Left lobe of liver (tissue), 2 donors: ENCODE measurements around the gene TOM1L2. TPM values are rescaled to one million over a fixed set of nuclear protein-coding genes. Genes with fewer than 3 reads are reported as not detected.
A peak's percentile ranks its signal among the peaks of the same experiment; 100 is the strongest.
"Not testable (repeated sequence)": the region's sequence is repeated elsewhere in the genome, so short reads cannot be mapped to it uniquely, and the experiment has no call there.

Experiments
- ATAC-seq: fragments of 200-7000 bp; cut with Tn5 transposase; one replicate; pipeline ENCODE4 v1.9.1; 2020; ENCODE audit warnings: mild to moderate bottlenecking, moderate library complexity
- DNase-seq: peaks from one replicate; pipeline ENCODE4 v3.0.0-alpha.2; 2020; ENCODE audit warnings: low spot score
- total RNA-seq: library from RNA; stranded (reverse); gene quantifications from one replicate; pipeline ENCODE4 v1.2.1, GENCODE V29; 2021
- donor health status: DM: no; HTN: no; CAD: no; lungs with moderate emphysema.
- donor health status: DM: no; HTN: yes; CAD: no.

Gene TOM1L2
- total RNA-seq, 1 donor from 2014 or later: 17.6 TPM

GRCh38 chr17:17811381-17812210 lies 160.6 kb downstream of the TOM1L2 start:
- ATAC-seq (peak; percentile 3), DNase-seq (no peak)

DNA sequence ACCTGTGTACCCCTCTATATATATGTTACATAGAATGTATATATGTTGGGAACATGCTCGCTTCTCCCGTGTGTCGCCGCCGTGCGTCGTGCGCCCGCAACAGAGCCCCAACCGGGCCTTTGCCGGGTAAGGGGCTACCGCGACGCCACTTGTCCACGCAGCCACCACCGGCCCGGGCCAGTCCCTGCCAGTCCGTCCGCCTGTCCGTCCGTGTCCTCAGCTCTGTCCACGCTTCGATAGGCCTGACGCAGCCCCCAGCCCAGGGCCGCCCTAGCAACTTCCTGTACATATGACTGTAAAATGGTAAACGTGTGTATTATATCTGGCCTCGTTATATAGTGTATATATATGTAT lies 161.3 kb downstream of the TOM1L2 start:
- DNase-seq (no peak), ATAC-seq (no peak)

- DNase-seq (peak; percentile 74), ATAC-seq (peak; percentile 37)
These were observed 161.9 kb downstream of the TOM1L2 start for GRCh38 chr17:17810084-17810894.

- DNase-seq (no peak), ATAC-seq (no peak)
These were observed 162.6 kb downstream of the TOM1L2 start for GRCh38 chr17:17809531-17810083.

- no peak for ATAC-seq
- DNase-seq: no peak
These were observed 163.3 kb downstream of the TOM1L2 start for GRCh38 chr17:17808706-17809432.

GRCh38 chr17:17808200-17808599 lies 164.0 kb downstream of the TOM1L2 start:
- ATAC-seq, DNase-seq: not testable (repeated sequence)

DNA sequence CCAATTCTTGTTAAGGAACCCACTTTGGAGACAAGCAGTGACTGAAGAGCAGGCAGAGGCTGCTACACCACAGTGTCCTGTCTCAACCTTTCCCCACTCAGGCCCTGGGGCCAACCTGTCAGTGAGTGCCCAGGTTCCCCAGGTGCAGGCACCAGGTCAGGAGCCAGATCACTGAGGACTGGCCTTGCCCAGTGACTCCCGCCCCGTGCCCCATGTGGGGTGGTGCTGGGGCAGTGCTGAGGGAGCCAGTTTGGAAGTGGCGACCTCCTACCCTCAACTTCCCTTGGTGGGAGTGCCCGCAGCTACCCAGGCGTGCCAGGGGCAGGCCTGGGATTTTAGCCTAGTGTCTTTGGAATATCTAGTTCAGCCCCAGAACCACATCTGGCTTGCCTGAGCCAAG lies 164.8 kb downstream of the TOM1L2 start:
- ATAC-seq: peak; percentile 30
- peak; percentile 77 for DNase-seq

DNA sequence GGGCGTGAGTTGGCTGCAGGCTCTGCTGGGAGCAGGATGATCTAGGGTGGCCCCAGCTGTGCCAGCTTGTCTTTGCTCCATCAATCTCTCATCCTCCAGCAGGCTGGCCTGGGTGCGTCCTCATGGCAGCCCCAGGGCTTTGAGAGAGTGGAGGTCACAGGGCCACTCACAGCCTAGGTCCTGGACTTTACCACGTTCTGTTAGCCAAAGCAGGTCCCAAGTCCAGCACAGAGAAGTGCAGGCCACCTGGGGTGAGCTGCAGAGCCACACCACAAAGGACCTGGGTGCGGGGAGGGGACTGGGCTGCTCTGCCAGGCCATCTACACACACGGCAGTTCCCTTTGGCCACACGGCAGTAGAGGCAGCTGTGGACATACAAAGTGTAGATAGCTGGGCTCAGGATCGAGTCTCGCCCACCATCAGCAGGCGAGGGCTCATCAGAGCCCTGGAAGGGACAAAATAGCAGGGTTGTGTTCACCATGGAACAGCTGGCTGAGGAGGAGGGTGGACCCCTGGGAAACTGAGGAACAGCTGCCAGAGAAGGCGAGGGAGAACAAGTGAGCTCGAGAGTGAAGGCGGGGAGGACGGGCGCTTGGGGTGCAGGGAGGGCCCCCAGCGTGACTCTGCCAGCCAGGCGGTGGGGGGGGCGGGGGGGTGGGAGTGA lies 165.5 kb downstream of the TOM1L2 start:
- ATAC-seq: peak; percentile 72
- peak; percentile 94 for DNase-seq

DNA sequence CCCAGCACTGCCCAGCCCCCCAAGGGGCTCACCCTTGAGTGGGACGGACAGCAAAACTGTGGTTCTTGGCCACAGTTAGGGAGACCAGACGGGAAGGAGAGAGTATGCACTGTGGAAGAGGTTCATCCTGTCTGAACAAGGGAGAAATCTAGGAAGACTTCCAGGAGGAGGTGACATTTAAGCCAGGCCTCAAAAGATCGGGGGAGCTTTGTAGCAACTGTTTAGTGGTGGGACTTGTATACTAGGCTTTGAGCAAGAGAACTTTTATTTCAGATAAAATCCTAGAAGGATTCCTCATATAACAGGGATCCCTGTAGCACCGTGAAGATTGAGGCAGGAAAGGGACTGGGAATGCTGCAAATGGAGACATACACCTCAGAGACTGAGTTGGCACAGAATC lies 166.2 kb downstream of the TOM1L2 start:
- no peak for ATAC-seq
- no peak for DNase-seq

DNA sequence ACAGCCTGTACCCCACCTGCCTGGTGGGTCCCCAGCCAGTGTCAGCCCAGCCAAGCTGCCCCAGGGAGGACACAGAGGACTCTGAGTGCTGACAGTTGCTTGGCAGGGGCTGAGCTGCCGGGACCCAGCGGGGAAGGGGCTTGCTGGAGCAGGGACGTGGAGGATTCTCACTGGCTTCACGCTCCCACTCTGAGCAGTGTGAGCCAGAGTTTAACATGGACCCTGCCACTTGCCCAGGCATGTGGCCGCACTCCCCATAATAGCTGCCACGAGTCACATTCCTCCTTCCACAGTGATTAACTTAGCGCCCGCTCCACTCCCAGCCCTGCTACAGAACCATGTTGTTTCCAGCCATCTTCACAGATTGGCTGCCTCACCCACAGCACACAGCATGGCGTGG lies 166.6 kb downstream of the TOM1L2 start:
- ATAC-seq (no peak), DNase-seq (no peak)

GRCh38 chr17:17804007-17804406 lies 168.2 kb downstream of the TOM1L2 start:
- no peak for ATAC-seq
- no peak for DNase-seq

DNA sequence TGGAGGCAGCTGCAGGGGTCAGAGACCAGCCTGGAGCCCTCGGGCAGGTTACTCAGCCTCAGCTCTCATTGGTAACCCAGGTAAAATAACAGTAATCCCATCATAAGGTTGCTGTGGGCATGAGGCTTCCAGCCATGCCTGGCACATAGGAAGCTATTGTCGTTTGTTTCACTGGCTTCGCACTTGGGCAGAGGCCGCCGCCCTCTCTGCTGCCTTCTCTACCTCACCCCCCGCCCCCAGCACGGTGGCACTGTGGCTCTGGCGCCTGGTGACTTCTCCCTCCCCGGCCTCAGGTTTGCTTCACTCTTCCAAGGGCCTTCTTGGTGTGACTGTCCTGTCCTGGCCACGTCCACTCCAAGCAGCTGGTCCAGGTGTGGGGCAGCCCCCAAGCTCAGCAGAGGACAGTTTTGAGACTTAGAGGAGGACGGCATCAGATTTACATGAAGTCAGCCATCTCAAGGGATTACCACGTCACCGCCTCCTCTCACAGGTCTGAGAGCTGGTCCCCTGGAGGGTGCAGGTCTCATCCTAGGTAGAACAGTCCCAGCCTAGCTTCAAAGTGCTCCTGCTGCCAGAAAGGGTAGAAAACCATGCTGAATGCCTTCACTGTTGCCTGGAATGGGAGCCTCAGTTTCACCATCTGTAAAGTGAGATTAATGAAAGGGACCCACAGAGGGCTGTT lies 170.3 kb downstream of the TOM1L2 start:
- DNase-seq (no peak), ATAC-seq (no peak)

DNA sequence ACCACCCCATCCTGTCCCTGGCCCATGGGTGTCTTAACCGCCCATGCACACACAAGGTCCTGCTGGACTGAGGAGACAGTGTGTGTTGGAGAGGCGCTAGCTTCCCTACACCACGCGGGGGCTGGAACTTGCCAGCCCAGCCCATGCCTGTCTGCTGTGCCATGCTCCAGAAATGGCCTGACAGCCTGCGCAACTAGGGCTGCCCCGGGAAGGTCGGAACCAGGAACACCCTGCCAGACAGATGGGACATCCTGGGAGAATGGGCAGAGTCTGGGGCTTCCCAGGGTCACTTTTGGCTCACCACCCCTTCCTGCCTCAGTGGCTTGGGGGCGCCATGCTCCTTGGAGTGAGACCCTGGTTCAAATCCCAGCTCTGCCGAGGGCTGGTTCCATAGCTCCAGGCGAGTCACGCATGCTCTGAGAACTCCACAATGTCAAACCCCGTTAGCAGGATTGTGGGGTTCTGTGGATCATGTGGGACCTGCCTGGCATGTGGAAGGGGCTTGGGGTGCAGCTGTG lies 171.6 kb downstream of the TOM1L2 start:
- ATAC-seq (no peak), DNase-seq (no peak)

DNA sequence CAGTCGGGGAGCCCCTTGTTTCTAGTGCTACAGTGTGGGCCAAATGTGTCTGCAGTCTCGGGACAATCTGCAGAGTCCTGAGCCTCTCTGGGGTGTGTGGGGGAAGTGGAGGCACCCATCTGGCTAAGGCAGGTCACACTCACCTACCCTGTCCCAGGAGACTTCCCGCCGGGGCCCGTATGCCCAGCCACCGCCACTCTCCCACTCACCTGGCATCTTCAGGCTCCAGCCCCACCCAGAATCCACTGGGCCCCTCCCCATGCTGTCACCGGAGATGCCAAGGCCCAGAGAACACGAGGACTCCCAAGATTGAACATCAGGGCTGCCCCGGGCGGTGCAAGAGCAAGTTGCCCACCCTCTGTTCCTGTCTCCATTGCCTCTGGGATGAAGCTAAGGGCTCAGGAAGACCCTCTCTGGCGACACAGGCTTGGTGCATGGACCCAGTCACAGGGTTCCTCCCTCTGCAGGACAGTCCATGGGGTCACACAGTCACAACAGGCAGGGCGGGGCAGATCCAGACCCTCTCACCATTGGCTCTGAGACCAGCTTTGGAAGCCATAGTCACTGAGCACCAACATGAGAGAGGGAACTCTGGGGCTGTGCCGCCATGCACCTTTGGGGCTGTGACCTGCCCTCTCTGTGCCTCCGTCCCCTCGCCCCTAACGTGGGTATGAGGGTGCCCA lies 173.5 kb downstream of the TOM1L2 start:
- ATAC-seq (no peak), DNase-seq (no peak)

DNA sequence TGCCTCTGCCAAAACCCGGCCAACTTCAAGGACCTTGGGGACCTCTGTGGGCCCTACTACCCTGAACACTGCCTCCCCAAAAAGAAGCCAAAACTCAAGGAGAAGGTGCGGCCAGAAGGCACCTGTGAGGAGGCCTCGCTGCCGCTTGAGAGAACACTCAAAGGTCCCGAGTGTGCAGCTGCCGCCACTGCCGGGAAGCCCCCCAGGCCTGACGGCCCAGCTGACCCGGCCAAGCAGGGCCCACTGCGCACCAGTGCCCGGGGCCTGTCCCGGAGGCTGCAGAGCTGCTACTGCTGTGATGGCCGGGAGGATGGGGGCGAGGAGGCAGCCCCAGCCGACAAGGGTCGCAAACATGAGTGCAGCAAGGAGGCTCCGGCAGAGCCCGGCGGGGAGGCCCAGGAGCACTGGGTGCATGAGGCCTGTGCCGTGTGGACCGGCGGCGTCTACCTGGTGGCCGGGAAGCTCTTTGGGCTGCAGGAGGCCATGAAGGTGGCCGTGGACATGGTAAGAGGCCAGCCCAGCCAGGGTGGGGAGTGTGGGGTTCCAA lies 174.1 kb downstream of the TOM1L2 start:
- DNase-seq (no peak), ATAC-seq (no peak)

DNA sequence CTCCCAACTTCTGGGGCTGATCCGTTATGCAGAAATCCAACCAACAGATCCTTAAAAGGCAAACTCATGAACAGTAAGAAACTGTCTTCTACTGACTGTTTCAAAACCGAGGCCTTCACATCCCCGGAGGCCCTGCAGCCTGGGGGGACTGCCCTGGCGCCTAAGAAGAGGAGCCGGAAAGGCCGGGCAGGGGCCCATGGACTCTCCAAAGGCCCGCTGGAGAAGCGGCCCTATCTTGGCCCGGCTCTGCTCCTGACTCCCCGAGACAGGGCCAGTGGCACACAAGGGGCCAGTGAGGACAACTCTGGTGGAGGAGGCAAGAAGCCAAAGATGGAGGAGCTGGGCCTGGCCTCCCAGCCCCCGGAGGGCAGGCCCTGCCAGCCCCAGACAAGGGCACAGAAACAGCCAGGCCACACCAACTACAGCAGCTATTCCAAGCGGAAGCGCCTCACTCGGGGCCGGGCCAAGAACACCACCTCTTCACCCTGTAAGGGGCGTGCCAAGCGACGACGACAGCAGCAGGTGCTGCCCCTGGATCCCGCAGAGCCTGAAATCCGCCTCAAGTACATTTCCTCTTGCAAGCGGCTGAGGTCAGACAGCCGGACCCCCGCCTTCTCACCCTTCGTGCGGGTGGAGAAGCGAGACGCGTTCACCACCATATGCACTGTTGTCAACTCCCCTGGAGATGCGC lies 174.9 kb downstream of the TOM1L2 start:
- ATAC-seq (no peak), DNase-seq (no peak)

DNA sequence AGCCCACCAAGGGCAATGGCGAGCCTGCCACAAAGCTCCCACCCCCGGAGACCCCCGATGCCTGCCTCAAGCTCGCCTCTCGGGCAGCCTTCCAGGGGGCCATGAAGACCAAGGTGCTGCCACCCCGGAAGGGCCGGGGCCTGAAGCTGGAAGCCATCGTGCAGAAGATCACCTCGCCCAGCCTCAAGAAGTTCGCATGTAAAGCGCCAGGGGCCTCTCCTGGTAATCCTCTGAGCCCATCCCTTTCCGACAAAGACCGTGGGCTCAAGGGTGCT lies 175.5 kb downstream of the TOM1L2 start:
- ATAC-seq (no peak), DNase-seq (no peak)

GRCh38 chr17:17795946-17796786 lies 176.0 kb downstream of the TOM1L2 start:
- ATAC-seq: no peak
- DNase-seq: no peak
